ENCODE measurements around the gene KLK10. TPM values are rescaled to one million over a fixed set of nuclear protein-coding genes. Genes with fewer than 3 reads are reported as not detected.

The KLK10 gene, protein sequence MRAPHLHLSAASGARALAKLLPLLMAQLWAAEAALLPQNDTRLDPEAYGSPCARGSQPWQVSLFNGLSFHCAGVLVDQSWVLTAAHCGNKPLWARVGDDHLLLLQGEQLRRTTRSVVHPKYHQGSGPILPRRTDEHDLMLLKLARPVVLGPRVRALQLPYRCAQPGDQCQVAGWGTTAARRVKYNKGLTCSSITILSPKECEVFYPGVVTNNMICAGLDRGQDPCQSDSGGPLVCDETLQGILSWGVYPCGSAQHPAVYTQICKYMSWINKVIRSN
- not detected for total RNA-seq

DNA sequence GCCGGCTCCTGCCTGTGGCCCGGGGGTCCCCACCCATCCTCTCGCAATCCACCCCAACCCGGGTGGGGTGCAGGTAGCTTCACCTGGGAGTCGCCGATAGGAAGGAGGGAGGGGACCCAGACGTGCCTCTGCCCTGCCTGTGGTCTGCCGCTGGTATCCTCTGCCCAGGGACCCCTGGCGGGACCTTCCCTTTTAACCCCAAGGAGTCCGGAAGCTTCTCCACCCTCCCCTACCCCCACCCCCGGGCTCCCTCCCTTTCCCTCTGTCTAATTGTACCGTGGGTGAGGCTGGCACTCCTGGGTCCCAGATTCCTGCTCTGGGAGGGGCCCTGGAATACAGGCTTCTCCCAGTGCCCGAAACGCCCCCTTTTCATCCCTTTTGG lies at the start of gene KLK10:
KLK10 (minus strand) TSS at position 166 of the 382 bp plus-strand sequence. CDS start 579 bp downstream, outside the sequence.
- ATAC-seq = no peak

DNA sequence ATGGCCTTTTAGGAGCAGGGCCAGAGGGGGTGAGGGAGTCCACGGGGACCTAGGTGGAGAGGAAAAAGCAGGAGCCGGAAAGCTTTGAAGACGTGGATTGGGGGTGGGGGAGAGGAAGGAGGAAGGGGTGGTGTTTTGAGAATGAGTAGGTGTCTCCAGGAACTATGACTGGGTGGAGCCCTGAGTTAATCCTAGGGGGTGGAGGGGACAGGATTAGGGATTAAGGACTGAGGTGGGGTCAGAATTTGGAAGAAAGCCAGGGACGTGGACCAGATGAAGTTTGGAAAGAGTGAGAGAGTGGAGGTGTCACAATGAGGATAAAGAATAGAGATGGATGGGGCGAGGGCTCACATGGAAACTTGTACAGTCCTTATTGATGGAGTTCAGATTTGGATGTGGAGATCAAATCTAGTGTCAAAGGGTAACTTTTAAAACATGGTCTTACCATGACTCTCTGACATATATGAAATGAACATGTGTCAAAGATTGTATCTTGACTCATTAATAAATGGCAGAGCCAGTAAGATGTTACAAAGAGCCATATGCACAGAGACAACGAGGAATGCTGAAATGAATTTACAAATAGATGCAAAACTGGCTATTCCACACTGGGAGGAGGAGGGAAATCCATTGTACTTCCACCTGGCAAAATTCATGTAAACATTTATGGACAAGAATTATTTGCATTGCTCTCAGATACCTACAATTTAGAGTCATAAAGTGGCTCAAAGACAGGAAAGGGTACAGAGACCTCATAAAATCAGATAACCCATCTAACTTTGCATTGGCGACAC lies 47.1 kb upstream of the KLK10 start:
- no peak for DNase-seq (ENCODE audit: low spot score)
- no peak for ATAC-seq

More for the DNA sequence above, at the start of gene KLK10:
- DNase-seq (ENCODE audit: low spot score) = no peak

DNA sequence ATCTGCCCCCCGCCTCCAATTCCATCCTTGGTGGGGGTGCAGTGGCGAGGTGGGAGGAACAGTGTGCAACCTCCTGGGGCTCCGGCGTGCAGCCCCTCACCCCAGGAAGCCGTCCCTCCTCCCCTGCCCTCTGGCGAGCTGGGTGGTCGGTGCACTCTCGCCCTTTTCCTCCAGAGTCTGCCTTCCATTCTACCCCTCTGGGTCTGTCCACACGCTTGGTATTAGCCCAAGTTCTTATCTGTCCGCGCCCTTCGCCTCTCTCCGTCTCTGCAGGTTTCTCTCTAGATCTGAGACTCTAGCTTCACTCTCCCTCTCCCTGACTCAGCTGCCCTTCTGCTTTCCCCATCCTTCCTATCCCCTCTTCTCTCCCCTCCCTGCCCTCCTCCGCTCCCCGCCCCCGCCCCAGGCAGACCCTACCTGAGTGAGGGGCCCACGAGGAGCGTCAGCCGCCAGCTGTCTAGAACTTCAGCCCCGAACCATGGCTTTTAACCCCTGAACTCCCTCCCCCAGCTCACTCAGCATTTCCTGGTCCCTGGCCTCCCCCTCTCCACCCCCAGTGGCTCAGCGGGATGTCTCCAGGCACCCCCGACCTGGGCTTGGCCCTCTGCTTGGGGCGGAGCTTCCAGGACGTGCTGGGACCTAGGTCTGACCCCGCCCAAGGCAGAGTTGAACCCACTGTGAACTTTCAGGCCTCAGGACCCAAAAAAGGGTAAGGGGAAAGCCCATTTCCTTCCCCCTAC lies 45.9 kb upstream of the KLK10 start:
- ATAC-seq = no peak
- DNase-seq (ENCODE audit: low spot score) = no peak

DNA sequence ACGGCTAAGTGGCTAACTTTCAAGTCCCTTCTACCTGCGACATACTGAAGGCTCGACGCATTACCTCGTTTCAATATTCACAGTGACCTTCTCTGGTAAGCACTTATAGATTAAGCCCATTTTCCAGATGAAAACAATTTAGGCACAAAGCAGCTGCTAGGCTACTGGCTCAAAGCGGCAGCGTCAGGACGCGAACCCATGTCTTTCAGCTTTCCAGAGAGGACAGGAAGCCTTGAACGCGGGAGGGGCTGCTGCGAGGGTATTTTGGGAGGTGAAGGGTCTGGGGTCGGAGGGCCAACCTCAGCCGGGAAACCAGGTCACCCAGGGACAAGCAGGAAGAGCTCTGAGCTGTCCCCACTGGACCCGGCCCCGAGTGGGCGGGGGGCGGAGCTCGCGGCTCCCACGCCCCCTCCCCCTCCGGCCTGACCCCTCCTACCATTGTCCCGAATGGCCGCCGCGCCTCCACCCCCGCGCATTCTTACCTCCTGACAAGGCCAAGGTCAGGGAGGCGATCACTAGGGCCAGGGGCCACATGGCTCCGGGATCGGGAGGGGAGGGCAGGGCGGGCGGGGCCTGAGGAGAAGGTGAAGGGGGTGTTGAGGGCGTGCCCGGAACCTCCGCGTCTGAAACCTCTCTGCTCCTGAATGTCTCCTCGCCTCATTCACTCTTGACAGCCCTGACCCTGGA lies 45.2 kb upstream of the KLK10 start, which contains the start of gene KLK13:
KLK13 (minus strand) TSS at position 559 of the 687 bp plus-strand sequence; CDS start at position 534, 25 bp downstream.
- DNase-seq (ENCODE audit: low spot score) (no peak), ATAC-seq (no peak)

DNA sequence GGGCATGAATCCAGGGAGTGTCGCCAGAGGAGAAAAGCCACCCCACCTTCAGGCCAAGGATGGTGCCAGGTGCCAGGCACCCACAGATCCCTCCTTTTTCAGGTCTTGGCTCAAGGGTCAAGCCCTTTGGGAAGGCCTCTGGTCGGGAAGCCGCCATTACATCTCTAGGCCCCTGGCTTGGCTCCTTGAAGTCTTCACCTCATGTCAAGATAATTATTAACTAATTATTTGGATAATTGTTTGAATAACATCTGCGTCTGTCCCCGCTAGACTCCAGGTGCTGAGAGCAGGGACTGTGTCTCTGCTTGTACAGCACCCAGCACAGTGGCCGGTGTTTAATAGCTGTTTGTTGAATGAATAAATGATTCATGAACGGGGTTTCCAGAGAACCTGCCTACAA lies 44.2 kb upstream of the KLK10 start:
- DNase-seq (ENCODE audit: low spot score) (no peak), ATAC-seq (no peak)

DNA sequence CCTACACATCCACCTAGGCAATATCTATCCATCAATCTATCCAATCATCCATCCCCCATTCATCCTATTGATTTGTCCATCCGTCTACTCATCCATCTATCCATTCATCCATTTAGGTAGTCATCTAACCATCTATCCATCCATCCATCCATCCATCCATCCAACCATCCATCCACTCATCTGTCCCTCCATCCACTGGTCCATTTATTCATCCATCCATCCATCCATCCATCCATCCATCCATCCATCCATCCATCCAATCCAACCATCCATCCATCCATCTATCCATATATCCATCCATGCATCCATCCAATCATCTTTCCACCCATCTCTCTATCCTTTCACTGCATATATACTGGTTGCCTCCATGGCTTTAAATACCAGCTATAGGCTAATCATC lies 41.5 kb upstream of the KLK10 start:
- ATAC-seq (no peak), DNase-seq (ENCODE audit: low spot score) (no peak)

DNA sequence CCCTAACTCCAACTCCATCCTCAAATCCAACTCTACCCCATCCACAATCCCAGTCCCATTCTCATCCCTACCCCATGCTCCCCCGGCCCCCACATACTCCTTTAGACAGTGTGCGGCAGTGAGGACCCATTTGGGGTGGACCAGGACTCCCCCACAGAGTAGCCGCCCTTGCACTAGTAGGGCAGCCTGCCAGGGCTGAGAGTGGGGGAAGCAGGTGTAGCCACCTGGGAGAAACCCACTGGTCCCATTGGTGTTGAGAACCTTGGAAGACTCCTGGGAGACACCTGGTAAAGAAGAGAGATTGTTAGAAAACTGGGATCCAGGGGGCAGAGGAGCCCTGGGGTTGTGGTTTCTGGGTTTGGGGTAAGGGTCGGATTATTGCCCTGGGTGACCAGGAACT lies 40.8 kb upstream of the KLK10 start:
- DNase-seq (ENCODE audit: low spot score) (no peak), ATAC-seq (no peak)

DNA sequence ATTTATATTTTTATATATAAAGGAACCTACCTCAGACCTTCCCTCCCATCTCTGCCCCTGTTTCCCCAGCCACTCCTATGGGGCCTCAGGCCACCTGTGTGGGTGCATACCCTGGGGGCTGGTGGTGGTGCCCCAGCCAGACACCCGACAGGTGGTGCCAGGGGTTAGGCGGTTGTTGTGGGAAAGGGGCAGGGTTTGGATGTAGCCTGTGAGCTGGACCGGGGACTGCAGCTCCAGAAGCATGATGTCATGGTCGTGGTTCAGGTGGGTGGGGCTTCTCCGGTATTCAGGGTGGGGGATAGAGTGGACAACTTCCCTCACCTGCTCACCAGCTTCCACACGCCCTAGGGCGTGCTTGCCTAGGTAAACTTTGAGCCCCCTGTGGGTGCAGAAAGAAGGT lies 40.2 kb upstream of the KLK10 start:
- ATAC-seq (no peak), DNase-seq (ENCODE audit: low spot score) (no peak)

DNA sequence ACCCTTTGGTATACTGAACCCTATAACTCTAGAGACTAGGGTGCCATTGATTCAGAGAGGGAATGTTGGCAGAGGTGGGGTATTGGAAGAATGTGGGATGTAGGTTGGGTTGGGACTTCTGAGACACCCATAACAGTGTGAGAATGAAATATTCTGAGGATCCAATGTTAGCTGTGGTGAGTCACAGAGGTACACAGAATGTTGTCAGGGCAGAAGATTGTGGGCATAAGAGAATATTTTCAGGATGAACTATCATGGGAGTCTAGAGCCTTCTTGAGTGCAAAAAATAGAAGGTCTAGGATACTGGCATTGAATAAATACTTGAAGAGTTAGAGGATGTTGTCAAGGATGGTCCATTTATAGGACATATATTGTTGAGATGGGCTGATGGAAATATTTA lies 36.4 kb upstream of the KLK10 start:
- no peak for DNase-seq (ENCODE audit: low spot score)

DNA sequence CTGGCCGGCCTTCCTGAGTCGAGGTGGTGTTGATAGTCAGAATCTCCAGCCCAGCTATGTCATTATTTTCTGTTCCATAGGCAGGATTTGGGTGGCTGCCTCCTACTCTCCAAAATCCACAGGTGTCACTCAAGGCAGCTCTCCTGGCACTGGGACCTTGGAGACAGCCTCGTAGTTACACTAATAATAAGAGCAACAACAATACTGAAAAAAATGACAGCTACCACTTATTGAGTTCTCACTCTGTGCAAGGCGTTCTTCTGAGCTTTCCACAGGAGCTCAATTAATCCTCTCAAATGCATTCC lies 27.5 kb upstream of the KLK10 start:
- ATAC-seq = no peak
- DNase-seq (ENCODE audit: low spot score) = no peak

More for the DNA sequence above, 36.4 kb upstream of the KLK10 start:
- ATAC-seq = no peak

DNA sequence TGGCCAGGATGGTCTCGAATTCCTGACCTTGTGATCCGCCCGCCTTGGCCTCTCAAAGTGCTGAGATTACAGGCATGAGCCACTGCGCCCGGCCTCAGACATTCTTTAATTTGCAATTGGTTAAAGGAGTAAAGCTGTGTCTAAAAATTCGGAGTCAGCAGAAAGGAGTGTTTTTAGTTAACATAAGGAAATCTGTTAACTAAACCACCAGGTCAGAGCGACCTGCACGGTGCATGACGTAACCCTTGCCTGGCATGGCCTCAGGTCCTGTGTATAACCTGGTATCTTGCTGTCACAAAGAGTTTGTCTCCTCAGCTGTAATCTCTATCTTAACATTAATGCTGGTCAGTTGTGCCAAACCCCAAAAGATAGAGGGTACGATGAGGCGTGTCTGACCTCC lies 24.8 kb upstream of the KLK10 start:
- ATAC-seq = no peak

DNA sequence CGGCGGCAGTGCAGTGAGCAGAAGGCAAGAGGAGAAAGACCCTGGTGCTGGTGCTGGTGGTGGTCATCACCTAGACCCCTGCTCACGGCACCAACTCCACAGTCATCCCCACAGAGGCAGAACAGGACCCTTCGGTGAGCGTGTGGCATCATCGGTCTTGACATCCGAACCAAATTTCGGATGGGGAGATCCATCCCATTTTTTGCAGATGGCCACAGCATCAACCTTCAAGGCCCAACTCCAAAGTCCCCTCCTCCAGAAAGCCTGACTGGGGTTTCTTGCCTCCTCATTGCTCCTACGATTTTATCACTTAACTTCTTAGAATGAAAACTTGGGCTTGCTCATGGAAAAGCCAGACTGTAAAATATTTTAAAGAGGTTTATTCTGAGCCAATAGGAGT lies 24.0 kb upstream of the KLK10 start:
- no peak for ATAC-seq
- no peak for DNase-seq (ENCODE audit: low spot score)

More for the DNA sequence above, 24.8 kb upstream of the KLK10 start:
- DNase-seq (ENCODE audit: low spot score) = no peak

DNA sequence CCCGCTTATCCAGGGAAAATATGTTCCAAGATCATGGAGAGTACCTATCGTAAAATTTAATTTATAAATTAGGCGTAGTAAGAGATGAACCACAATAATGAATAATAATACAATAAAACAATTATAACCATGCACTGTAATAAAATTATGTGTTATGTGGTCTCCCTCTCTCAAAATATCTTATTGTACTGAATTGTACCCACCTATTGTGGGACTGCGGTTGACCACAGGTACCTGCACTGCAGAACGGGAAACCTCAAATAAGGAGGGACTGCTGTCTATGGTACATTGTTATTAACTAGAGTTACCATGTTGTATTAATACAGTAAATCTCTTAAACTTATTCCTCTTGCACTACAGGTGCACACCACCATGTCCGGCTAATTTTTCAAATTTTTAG lies 20.6 kb upstream of the KLK10 start:
- ATAC-seq (no peak), DNase-seq (ENCODE audit: low spot score) (no peak)

DNA sequence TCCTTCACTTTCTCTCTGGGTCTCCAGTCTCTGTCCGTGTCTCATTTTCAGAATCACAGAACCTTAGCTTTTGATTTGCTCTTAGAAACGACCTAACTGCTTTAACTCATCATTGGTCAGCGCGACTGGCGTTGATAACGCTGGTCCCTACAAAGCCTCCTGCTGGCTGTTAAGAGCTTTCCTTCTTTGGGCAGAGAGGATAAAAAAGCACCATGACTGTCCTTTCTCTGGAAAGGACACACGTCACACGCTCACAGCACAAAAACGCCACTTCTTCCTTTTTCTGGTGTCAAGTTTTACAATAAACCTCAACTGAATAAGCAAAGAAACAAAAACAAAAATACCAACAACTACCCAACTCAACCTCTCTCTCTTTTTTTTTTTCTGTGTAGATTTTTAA lies 17.0 kb upstream of the KLK10 start:
- DNase-seq (ENCODE audit: low spot score) (no peak), ATAC-seq (no peak)

DNA sequence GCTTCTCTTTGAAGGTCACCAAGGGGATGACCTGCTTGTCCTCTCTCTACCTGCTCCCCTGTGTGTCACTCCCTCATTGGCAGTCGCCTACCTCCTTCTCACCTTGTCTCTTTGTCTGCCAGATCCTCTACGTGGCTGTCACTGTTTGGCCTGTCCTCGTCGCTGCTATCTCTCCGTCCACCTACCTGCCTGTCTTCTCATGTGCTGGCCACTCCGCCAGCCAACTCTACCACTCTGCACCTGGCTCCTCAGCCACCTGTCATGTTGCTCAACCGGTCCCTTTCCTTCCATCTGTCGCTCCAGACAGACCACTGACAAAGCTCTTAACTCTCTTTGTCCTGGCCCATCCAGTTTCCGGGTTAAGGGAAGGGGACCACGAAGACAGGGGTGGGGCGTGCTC lies 15.2 kb upstream of the KLK10 start, which contains the start of gene KLK12:
KLK12 (minus strand) TSS at position 299 of the 400 bp plus-strand sequence. CDS start 381 bp downstream, outside the sequence.
- ATAC-seq (no peak), DNase-seq (ENCODE audit: low spot score) (no peak)

DNA sequence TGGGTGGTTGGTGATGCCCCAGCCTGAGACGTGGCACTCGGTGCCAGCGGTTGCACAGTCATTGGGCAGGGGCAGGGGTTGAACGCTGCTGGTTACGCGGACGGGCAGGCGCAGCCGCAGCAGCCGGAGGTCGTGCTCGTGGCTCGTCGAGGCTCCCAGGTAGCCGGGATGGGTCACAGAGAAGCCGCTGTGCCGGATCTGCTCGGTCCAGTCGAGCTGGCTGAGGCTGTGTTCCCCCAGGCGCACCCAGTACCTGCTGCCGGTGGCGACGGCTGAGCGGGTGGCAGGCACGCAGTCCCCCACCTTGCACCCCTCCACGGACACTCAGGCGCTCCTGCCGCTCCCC lies 12.3 kb upstream of the KLK10 start:
- DNase-seq (ENCODE audit: low spot score) (no peak), ATAC-seq (no peak)

DNA sequence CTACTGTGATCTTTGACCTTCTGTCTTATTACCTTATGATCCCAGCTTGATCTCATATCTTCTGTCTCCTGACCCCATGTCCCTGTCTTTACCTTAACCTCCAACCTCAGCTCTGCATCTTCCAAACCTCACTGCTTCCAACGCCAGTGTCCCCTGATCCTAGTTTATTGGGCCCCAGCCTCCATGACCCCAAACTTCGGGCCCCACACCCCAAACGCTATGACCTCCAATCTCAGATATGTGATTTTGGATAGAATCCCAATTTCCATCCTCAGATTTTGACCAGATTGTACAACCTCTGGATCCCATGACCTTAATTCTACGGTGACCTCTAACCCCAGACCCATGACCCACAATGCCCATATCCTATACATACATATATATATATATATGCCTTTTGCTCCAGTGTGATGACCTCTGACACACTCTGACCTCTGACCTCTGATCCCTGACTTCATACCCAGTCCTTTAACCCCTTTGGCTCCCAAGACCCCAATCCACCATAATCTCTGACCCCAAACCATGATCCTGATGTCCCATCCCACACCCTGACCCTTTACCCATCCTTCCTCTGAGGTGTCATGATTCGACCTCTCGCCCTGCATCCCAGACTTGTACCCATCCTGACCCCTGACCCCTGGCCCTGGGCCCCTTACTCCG lies 11.8 kb upstream of the KLK10 start:
- DNase-seq (ENCODE audit: low spot score) (no peak), ATAC-seq (no peak)

DNA sequence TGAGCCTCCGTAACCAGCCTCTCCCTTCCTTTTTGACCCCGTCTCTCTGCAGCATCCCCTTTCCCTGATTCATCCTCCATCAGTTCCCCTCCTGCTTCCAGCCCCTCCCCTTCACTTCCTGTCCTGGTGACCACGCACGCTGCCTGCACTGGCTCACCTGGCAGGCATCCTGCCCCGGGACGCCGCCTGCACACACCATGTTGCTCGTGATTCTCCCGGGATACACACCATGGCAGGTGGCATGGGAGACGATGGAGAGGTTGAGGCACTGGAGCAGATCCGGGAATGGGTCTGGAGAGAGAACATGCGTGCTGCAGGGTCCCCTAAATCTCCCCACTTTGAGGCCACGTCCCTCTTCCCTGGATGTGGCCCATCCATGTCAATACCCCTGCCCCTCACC lies 11.1 kb upstream of the KLK10 start:
- no peak for ATAC-seq
- DNase-seq (ENCODE audit: low spot score) = no peak

DNA sequence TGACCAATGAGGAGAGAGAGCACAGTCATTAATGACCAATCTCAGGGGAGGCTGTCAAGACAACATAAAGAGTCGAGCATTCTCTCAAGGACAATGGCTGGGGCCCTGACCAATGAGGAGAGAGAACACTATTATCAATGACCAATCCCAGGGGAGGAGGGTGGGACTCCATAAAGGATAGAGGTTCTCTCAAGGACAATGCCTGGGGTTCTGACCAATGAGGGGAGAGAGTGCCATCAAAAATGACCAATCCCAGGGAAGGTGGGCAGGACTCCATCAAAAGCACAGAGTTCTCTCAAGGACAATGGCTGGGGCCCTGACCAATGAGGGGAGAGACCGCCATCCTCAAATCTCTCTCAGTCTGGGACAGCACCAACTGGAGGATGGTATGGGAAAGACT lies 10.2 kb upstream of the KLK10 start:
- no peak for DNase-seq (ENCODE audit: low spot score)
- no peak for ATAC-seq

DNA sequence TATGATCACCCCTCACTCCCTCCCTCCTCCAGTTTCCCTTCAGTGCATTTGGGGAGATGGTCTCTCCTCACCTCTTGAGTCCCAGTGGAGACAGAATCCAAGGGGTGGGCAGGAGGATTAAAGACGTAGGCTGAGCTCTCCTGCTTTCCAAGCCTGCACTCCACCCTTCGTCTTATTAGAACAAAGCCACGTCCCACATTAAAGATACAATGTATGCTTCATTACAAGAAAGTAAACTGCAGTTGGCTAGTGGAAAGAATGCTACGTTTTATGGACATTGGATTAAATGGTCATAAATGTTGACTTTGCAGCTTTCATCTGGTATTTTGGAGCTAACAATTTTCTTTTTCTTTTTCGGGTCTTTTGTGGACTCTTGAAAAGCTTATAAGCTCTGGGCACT lies 8.4 kb upstream of the KLK10 start:
- no peak for ATAC-seq
- no peak for DNase-seq (ENCODE audit: low spot score)

Measured in left lobe of liver (tissue), 2 donors.